WTC11 (cell line): ENCODE results near the gene UNC79. TPM values are rescaled to one million over a fixed set of nuclear protein-coding genes. Genes with fewer than 3 reads are reported as not detected.

Experiments used
- ATAC-seq: fragments of 200-7000 bp; cut with Tn5 transposase; 2 replicates; pipeline ENCODE4 v1.10.0; 2021; ENCODE audit warnings: mild to moderate bottlenecking, moderate library complexity
- CTCF ChIA-PET: fragments of 300-600 bp; sonication (Branson Sonifier 250); formaldehyde crosslinking; loops from one replicate; lab custom pipeline; 2021; ENCODE audit warnings: antibody characterized with exemption; lab: Charles Lee
- POLR2A ChIA-PET: fragments of 350-600 bp; sonication (Branson Sonifier 250); formaldehyde crosslinking; loops from one replicate; lab custom pipeline; 2021; ENCODE audit warnings: antibody characterized with exemption; lab: Charles Lee
- DNase-seq: peaks from one replicate; pipeline ENCODE4 v3.0.0; 2021; ENCODE audit warnings: low spot score
- H3K27ac Mint-ChIP-seq: 2 replicates; pipeline ENCODE4 v1.8.0; 2021; ENCODE audit warnings: mixed read lengths
- H3K27me3 Mint-ChIP-seq: 2 replicates; pipeline ENCODE4 v1.8.0; 2021; ENCODE audit warnings: low read depth, mild to moderate bottlenecking, moderate library complexity, mixed read lengths
- H3K36me3 Mint-ChIP-seq: 2 replicates; pipeline ENCODE4 v1.8.0; 2021; ENCODE audit warnings: mixed read lengths
- H3K4me1 Mint-ChIP-seq: 2 replicates; pipeline ENCODE4 v1.8.0; 2022; ENCODE audit warnings: mixed read lengths
- H3K4me3 Mint-ChIP-seq: 2 replicates; pipeline ENCODE4 v1.8.0; 2021; ENCODE audit warnings: mild to moderate bottlenecking, moderate library complexity, mixed read lengths
- H3K9me3 Mint-ChIP-seq: 2 replicates; pipeline ENCODE4 v1.8.0; 2021; ENCODE audit warnings: mixed read lengths
- AFF4 ChIP-seq: sonication (generic); formaldehyde crosslinking; IDR thresholded peaks from 2 replicates; pipeline ENCODE4 v1.8.1; 2023; ENCODE audit warnings: mild to moderate bottlenecking, missing genetic modification reagents, borderline replicate concordance
- ARID4B ChIP-seq: sonication (generic); formaldehyde crosslinking; IDR thresholded peaks from 2 replicates; pipeline ENCODE4 v1.8.0; 2023; ENCODE audit warnings: missing genetic modification reagents, mild to moderate bottlenecking, borderline replicate concordance
- CBFB ChIP-seq: sonication (generic); formaldehyde crosslinking; IDR thresholded peaks from 2 replicates; pipeline ENCODE4 v1.8.1; 2022; ENCODE audit warnings: mild to moderate bottlenecking, low read depth, missing genetic modification reagents
- E2F4 ChIP-seq: sonication (generic); formaldehyde crosslinking; IDR thresholded peaks from 2 replicates; pipeline ENCODE4 v1.8.1; 2022; ENCODE audit warnings: low read depth, mild to moderate bottlenecking, moderate library complexity, missing genetic modification reagents, borderline replicate concordance
- ELF4 ChIP-seq: sonication (generic); formaldehyde crosslinking; IDR thresholded peaks from 2 replicates; pipeline ENCODE4 v1.8.1; 2022; ENCODE audit warnings: low read depth, mild to moderate bottlenecking, moderate library complexity, missing genetic modification reagents
- EMX1 ChIP-seq: fragments of 250-450 bp; sonication (Bioruptor Pico); IDR thresholded peaks from 2 replicates; pipeline ENCODE4 v1.8.0; 2021; ENCODE audit warnings: mild to moderate bottlenecking
- ETV6 ChIP-seq: sonication (generic); formaldehyde crosslinking; IDR thresholded peaks from 2 replicates; pipeline ENCODE4 v1.8.1; 2022; ENCODE audit warnings: mild to moderate bottlenecking, missing genetic modification reagents
- FOXJ3 ChIP-seq: sonication (generic); formaldehyde crosslinking; IDR thresholded peaks from 2 replicates; pipeline ENCODE4 v1.9.0; 2021; ENCODE audit warnings: missing genetic modification reagents, mild to moderate bottlenecking, borderline replicate concordance
- GTF2I ChIP-seq: fragments of 250-450 bp; sonication (Bioruptor Pico); conservative IDR thresholded peaks from 2 replicates; pipeline ENCODE4 v1.4.0; 2021; ENCODE audit warnings: mild to moderate bottlenecking
- IRF1 ChIP-seq: sonication (generic); formaldehyde crosslinking; IDR thresholded peaks from 2 replicates; pipeline ENCODE4 v1.8.0; 2023; ENCODE audit warnings: missing genetic modification reagents
- IRF2 ChIP-seq: sonication (generic); formaldehyde crosslinking; IDR thresholded peaks from 2 replicates; pipeline ENCODE4 v1.8.0; 2022; ENCODE audit warnings: low read depth, missing genetic modification reagents, borderline replicate concordance
- OVOL2 ChIP-seq: fragments of 250-450 bp; sonication (Bioruptor Pico); IDR thresholded peaks from 2 replicates; pipeline ENCODE4 v1.9.0; 2021; ENCODE audit warnings: mild to moderate bottlenecking, borderline replicate concordance
- SMAD3 ChIP-seq: sonication (generic); formaldehyde crosslinking; IDR thresholded peaks from 2 replicates; pipeline ENCODE4 v1.8.0; 2022; ENCODE audit warnings: missing genetic modification reagents, mild to moderate bottlenecking, borderline replicate concordance
- USF1 ChIP-seq: sonication (generic); formaldehyde crosslinking; IDR thresholded peaks from 2 replicates; pipeline ENCODE4 v1.8.0; 2022; ENCODE audit warnings: mild to moderate bottlenecking, missing genetic modification reagents
- ZBTB21 ChIP-seq: sonication (generic); formaldehyde crosslinking; IDR thresholded peaks from 2 replicates; pipeline ENCODE4 v1.8.1; 2023; ENCODE audit warnings: mild to moderate bottlenecking, missing genetic modification reagents, borderline replicate concordance
- ZNF138 ChIP-seq: sonication (generic); formaldehyde crosslinking; conservative IDR thresholded peaks from 2 replicates; pipeline ENCODE4 v1.8.1; 2022; ENCODE audit warnings: mild to moderate bottlenecking, moderate library complexity, missing genetic modification reagents
- ZNF219 ChIP-seq: sonication (generic); formaldehyde crosslinking; IDR thresholded peaks from 2 replicates; pipeline ENCODE4 v1.8.0; 2023; ENCODE audit warnings: missing genetic modification reagents, mild to moderate bottlenecking, borderline replicate concordance
- ZSCAN18 ChIP-seq: fragments of 250-450 bp; sonication (Bioruptor Pico); IDR thresholded peaks from 2 replicates; pipeline ENCODE4 v2.1.2; 2022; ENCODE audit warnings: mild to moderate bottlenecking, moderate library complexity
- total RNA-seq: library from RNA; stranded (reverse); gene quantifications from 3 replicates; pipeline ENCODE4 v1.2.3, GENCODE V29; 2021

The UNC79 gene
- total RNA-seq, 1 experiment from 2014 or later = 2.1 TPM

GRCh38 chr14:93744876-93745275 lies 314.1 kb downstream of the UNC79 start:
- no peaks in the 10 kb centered on the region; the same call in 1 of the 2 replicates for H3K36me3 Mint-ChIP-seq

More at GRCh38 chr14:93744876-93745275, 314.1 kb downstream of the UNC79 start:
- CTCF ChIA-PET = interaction anchor here (1.0 to 1.5 kb wide), 4 partner anchors 31 to 90 kb away, joined by 3 to 4 read pairs (median 4); partner anchors contain the start of gene PRIMA1
- DNase-seq = no peak
- Mint-ChIP-seq H3K4me3 (no peak overlapping the region), H3K27me3 (no peaks in the 10 kb centered on the region), H3K27ac (no peak overlapping the region), H3K9me3 (peaks cover 5% of the 10 kb centered on the region), H3K4me1 (peaks cover 27% of the 10 kb centered on the region)
- POLR2A ChIA-PET = no interaction called here
- no peak for ATAC-seq
- TF ChIP-seq ETV6 (CRISPR knock-in tag) (no peak), EMX1 (CRISPR knock-in tag) (no peak), OVOL2 (CRISPR knock-in tag) (no peak), ZBTB21 (CRISPR knock-in tag) (no peak), IRF1 (CRISPR knock-in tag) (no peak), E2F4 (CRISPR knock-in tag) (no peak), IRF2 (no peak), CBFB (no peak), ZNF219 (CRISPR knock-in tag) (no peak), ARID4B (no peak), FOXJ3 (no peak), USF1 (no peak), GTF2I (no peak), AFF4 (no peak), ELF4 (CRISPR knock-in tag) (no peak), ZSCAN18 (CRISPR knock-in tag) (no peak), ZNF138 (no peak), SMAD3 (no peak)
